Neural cell (in vitro differentiated cells): ENCODE data around the gene CACNA2D2. TPM values are rescaled to one million over a fixed set of nuclear protein-coding genes. Genes with fewer than 3 reads are reported as not detected.

Experiments used
- H2AFZ ChIP-seq: fragments of 200-600, 300-800 bp; sonication (generic), shearing (Covaris generic); 2 replicates; pipeline ENCODE4 v1.6.0; 2014; ENCODE audit warnings: low read depth, mild to moderate bottlenecking, antibody characterized with exemption, low read length, moderate library complexity
- H3F3A ChIP-seq: fragments of 200-600 bp; shearing (Covaris generic); 2 replicates; pipeline ENCODE4 v1.6.1; 2016; ENCODE audit warnings: mild to moderate bottlenecking, moderate library complexity, mixed read lengths, antibody characterized with exemption, low read length; ENCODE audit not compliant: insufficient read depth, poor library complexity, severe bottlenecking
- H3K27ac ChIP-seq: fragments of 200-600, 300-800 bp; sonication (generic), shearing (Covaris generic); 2 replicates; pipeline ENCODE4 v1.5.1; 2014; ENCODE audit warnings: mild to moderate bottlenecking, low read length, moderate library complexity
- H3K27me3 ChIP-seq: fragments of 300-800, 200-600 bp; sonication (generic), shearing (Covaris generic); 2 replicates; pipeline ENCODE4 v1.6.0; 2014; ENCODE audit warnings: mild to moderate bottlenecking, low read depth, low read length, moderate library complexity; ENCODE audit not compliant: insufficient read depth
- H3K36me3 ChIP-seq: fragments of 300-800, 200-600 bp; sonication (generic), shearing (Covaris generic); 2 replicates; pipeline ENCODE4 v1.5.1; 2014; ENCODE audit warnings: mild to moderate bottlenecking, antibody characterized with exemption, low read length, moderate library complexity; ENCODE audit not compliant: insufficient read depth
- H3K4me2 ChIP-seq: fragments of 300-800, 200-600 bp; sonication (generic), shearing (Covaris generic); 2 replicates; pipeline ENCODE4 v1.6.0; 2014; ENCODE audit warnings: mild to moderate bottlenecking, low read length
- H3K4me3 ChIP-seq: fragments of 300-800, 200-600 bp; sonication (generic), shearing (Covaris generic); 2 replicates; pipeline ENCODE4 v1.5.1; 2014; ENCODE audit warnings: mild to moderate bottlenecking, low read length, moderate library complexity
- H3K79me2 ChIP-seq: fragments of 200-600 bp; shearing (Covaris generic); replicated peaks from 2 replicates; pipeline ENCODE4 v1.6.0; 2014; ENCODE audit warnings: mild to moderate bottlenecking, low read length, moderate library complexity; ENCODE audit not compliant: insufficient read depth
- H3K9ac ChIP-seq: fragments of 300-800, 200-600 bp; sonication (generic), shearing (Covaris generic); 2 replicates; pipeline ENCODE4 v1.6.1; 2016; ENCODE audit warnings: mild to moderate bottlenecking, low read length, mixed read lengths
- H3K9me2 ChIP-seq: fragments of 200-600 bp; shearing (Covaris generic); 2 replicates; pipeline ENCODE4 v1.6.1; 2016; ENCODE audit warnings: mild to moderate bottlenecking, low read length, mixed read lengths; ENCODE audit not compliant: insufficient read depth
- H3K9me3 ChIP-seq: fragments of 200-600, 300-800 bp; sonication (generic), shearing (Covaris generic); 2 replicates; pipeline ENCODE4 v1.6.1; 2016; ENCODE audit warnings: mild to moderate bottlenecking, mixed run types, low read length, moderate library complexity, mixed read lengths
- H4K20me1 ChIP-seq: fragments of 200-600 bp; shearing (Covaris generic); 2 replicates; pipeline ENCODE4 v1.6.1; 2016; ENCODE audit warnings: mild to moderate bottlenecking, mixed run types; ENCODE audit not compliant: insufficient read depth
- CTCF ChIP-seq: fragments of 450-650 bp; IDR thresholded peaks from 2 replicates; pipeline ENCODE4 v1.5.1; 2014; ENCODE audit warnings: antibody characterized with exemption, mild to moderate bottlenecking, moderate library complexity; ENCODE audit not compliant: poor library complexity, severe bottlenecking
- EP300 ChIP-seq: fragments of 450-650 bp; conservative IDR thresholded peaks from 2 replicates; pipeline ENCODE4 v1.6.1; 2014; ENCODE audit warnings: antibody characterized with exemption, mild to moderate bottlenecking, moderate library complexity; ENCODE audit not compliant: poor library complexity, severe bottlenecking
- EZH2 ChIP-seq: fragments of 200-600, 300-800 bp; shearing (Covaris generic), sonication (generic); IDR thresholded peaks from 2 replicates; pipeline ENCODE4 v1.6.1; 2014; ENCODE audit warnings: antibody characterized with exemption, low read length, borderline replicate concordance, mild to moderate bottlenecking; ENCODE audit not compliant: insufficient read depth, poor library complexity, severe bottlenecking
- MXI1 ChIP-seq: fragments of 450-650 bp; conservative IDR thresholded peaks from 2 replicates; pipeline ENCODE4 v1.6.1; 2014; ENCODE audit warnings: antibody characterized with exemption, mild to moderate bottlenecking; ENCODE audit not compliant: poor library complexity, severe bottlenecking
- POLR2AphosphoS5 ChIP-seq: IDR thresholded peaks from 2 replicates; pipeline ENCODE4 v1.6.1; 2012
- RAD21 ChIP-seq: fragments of 450-650 bp; conservative IDR thresholded peaks from 2 replicates; pipeline ENCODE4 v1.6.1; 2014; ENCODE audit warnings: antibody characterized with exemption, mild to moderate bottlenecking, moderate library complexity
- REST ChIP-seq: IDR thresholded peaks from 2 replicates; pipeline ENCODE4 v1.6.1; 2012; ENCODE audit warnings: borderline replicate concordance
- SMC3 ChIP-seq: fragments of 450-650 bp; conservative IDR thresholded peaks from 2 replicates; pipeline ENCODE4 v1.6.1; 2014; ENCODE audit warnings: antibody characterized with exemption, mild to moderate bottlenecking, moderate library complexity; ENCODE audit not compliant: poor library complexity
- TAF1 ChIP-seq: IDR thresholded peaks from 2 replicates; pipeline ENCODE4 v1.6.1; 2012; ENCODE audit warnings: low read depth
- polyA plus RNA-seq: library from polyadenylated mRNA; depleted of rRNA; stranded (reverse); fragments of >200 nt; gene quantifications from 2 replicates; pipeline ENCODE4 v1.2.3, GENCODE V29; 2014

The CACNA2D2 gene
- polyA plus RNA-seq, 1 donor from 2014 or later = 7.8 TPM

- Histone ChIP-seq H3K27ac (peak overlapping the region; percentile 94), H3K9ac (peak overlapping the region; percentile 96), H4K20me1 (no peaks in the 10 kb centered on the region), H3K4me3 (peak overlapping the region; percentile 93), H3F3A (no peaks in the 10 kb centered on the region), H3K9me3 (no peaks in the 10 kb centered on the region), H3K36me3 (no peaks in the 10 kb centered on the region), H3K79me2 (peaks cover 23% of the 10 kb centered on the region), H3K4me2 (no peak overlapping the region), H3K27me3 (no peaks in the 10 kb centered on the region), H3K9me2 (no peaks in the 10 kb centered on the region), H2AFZ (peak overlapping the region; percentile 85)
- peak; percentile 24 for TF ChIP-seq EP300
- peak; percentile 83 for TF ChIP-seq POLR2AphosphoS5
- TF ChIP-seq MXI1 = peak; percentile 81
- TF ChIP-seq CTCF = peak; percentile 64
- TF ChIP-seq TAF1 = no peak
Observed at GRCh38 chr3:50321336-50322114, 181.9 kb downstream of the CACNA2D2 start.

GRCh38 chr3:50320853-50321335 is 182.5 kb downstream of the CACNA2D2 start:
- H3K9ac ChIP-seq = peak overlapping the region; percentile 96
- H3K27me3 ChIP-seq = no peaks in the 10 kb centered on the region
- H3K79me2 ChIP-seq = peaks cover 23% of the 10 kb centered on the region
- no peaks in the 10 kb centered on the region for H3K9me3 ChIP-seq
- no peak for TF ChIP-seq EZH2
- TF ChIP-seq SMC3 = peak; percentile 45
- peak; percentile 77 for TF ChIP-seq EP300
- TF ChIP-seq CTCF = no peak
- peak; percentile 94 for TF ChIP-seq MXI1
- TF ChIP-seq POLR2AphosphoS5 = peak; percentile 80
- TF ChIP-seq TAF1 = peak; percentile 28
- no peak for TF ChIP-seq RAD21
- TF ChIP-seq REST = peak; percentile 79
- H3K36me3 ChIP-seq = no peaks in the 10 kb centered on the region
- no peaks in the 10 kb centered on the region for H4K20me1 ChIP-seq
- H3K4me3 ChIP-seq = peak overlapping the region; percentile 93
- H3K4me2 ChIP-seq = peak overlapping the region; percentile 87
- peak overlapping the region; percentile 85 for H2AFZ ChIP-seq
- H3F3A ChIP-seq = no peaks in the 10 kb centered on the region
- H3K9me2 ChIP-seq = no peaks in the 10 kb centered on the region
- peak overlapping the region; percentile 94 for H3K27ac ChIP-seq
